Liver (tissue), 9 donors: ENCODE data around the gene SLC27A6. TPM values are rescaled to one million over a fixed set of nuclear protein-coding genes. Genes with fewer than 3 reads are reported as not detected.

Experiments
- DNase-seq: peaks from one replicate; pipeline ENCODE4 v3.0.0-alpha.2; 2017; ENCODE audit warnings: low spot score
- H3K27ac ChIP-seq, 2 donors: one replicate each; pipeline ENCODE4 v1.7.0; 2013; ENCODE audit warnings: inconsistent platforms in 2 of 2, low read length in 2 of 2, control low read depth in 1 of 2, low read depth in 1 of 2, mild to moderate bottlenecking in 1 of 2
- H3K27me3 ChIP-seq, 4 donors: one replicate each; pipeline versions ENCODE4 v1.6.1 to v1.7.0; 2013; ENCODE audit warnings: low read length in 3 of 4, inconsistent platforms in 1 of 4, mild to moderate bottlenecking in 1 of 4, moderate library complexity in 1 of 4; ENCODE audit not compliant: control insufficient read depth in 4 of 4, insufficient read depth in 4 of 4
- H3K36me3 ChIP-seq, 4 donors: one replicate each; pipeline versions ENCODE4 v1.6.1 to v1.7.0; 2013; ENCODE audit warnings: low read length in 3 of 4, mild to moderate bottlenecking in 3 of 4, low read depth in 1 of 4, moderate library complexity in 1 of 4; ENCODE audit not compliant: control insufficient read depth in 4 of 4, insufficient read depth in 3 of 4
- H3K4me1 ChIP-seq, 4 donors: one replicate each; pipeline versions ENCODE4 v1.6.1 to v1.7.0; 2013; ENCODE audit warnings: low read length in 3 of 4, mild to moderate bottlenecking in 3 of 4, moderate library complexity in 1 of 4; ENCODE audit not compliant: control insufficient read depth in 4 of 4, insufficient read depth in 4 of 4
- H3K4me3 ChIP-seq, 3 donors: one replicate each; pipeline versions ENCODE4 v1.6.1 to v1.7.0; 2013; ENCODE audit warnings: low read length in 3 of 3, control low read depth in 1 of 3, low read depth in 1 of 3, mild to moderate bottlenecking in 1 of 3
- H3K9ac ChIP-seq, 2 donors: one replicate each; pipeline ENCODE4 v1.7.0; 2013; ENCODE audit warnings: low read length in 2 of 2, mild to moderate bottlenecking in 2 of 2, moderate library complexity in 2 of 2, control low read depth in 1 of 2, low read depth in 1 of 2
- H3K9me3 ChIP-seq, 4 donors: one replicate each; pipeline versions ENCODE4 v1.6.1 to v1.7.0; 2013; ENCODE audit warnings: low read length in 3 of 4; ENCODE audit not compliant: control insufficient read depth in 4 of 4
- EGR1 ChIP-seq, 2 donors: IDR thresholded peaks; 2 replicates each; pipeline ENCODE4 v1.6.1; 2016 to 2018; ENCODE audit warnings: antibody characterized with exemption in 2 of 2, low read depth in 2 of 2
- FOXA1 ChIP-seq: IDR thresholded peaks from 2 replicates; pipeline ENCODE4 v1.6.1; 2016; ENCODE audit warnings: antibody characterized with exemption
- FOXA2 ChIP-seq: IDR thresholded peaks from 2 replicates; pipeline ENCODE4 v1.6.1; 2016; ENCODE audit warnings: antibody characterized with exemption
- GABPA ChIP-seq, 2 donors: IDR thresholded peaks in 1 of 2; conservative IDR thresholded peaks in 1 of 2; 2 replicates each; pipeline ENCODE4 v1.6.1; 2016; ENCODE audit warnings: antibody characterized with exemption in 2 of 2, mild to moderate bottlenecking in 1 of 2, moderate library complexity in 1 of 2
- HNF4A ChIP-seq, 2 donors: conservative IDR thresholded peaks; 2 replicates each; pipeline ENCODE4 v1.6.1; 2016; ENCODE audit warnings: antibody characterized with exemption in 2 of 2, mild to moderate bottlenecking in 2 of 2
- HNF4G ChIP-seq: IDR thresholded peaks from 2 replicates; pipeline ENCODE4 v1.6.1; 2016; ENCODE audit warnings: antibody characterized with exemption
- JUND ChIP-seq, 2 donors: IDR thresholded peaks; 2 replicates each; pipeline ENCODE4 v1.6.1; 2016; ENCODE audit warnings: antibody characterized with exemption in 2 of 2
- MAX ChIP-seq: IDR thresholded peaks from 2 replicates; pipeline ENCODE4 v1.6.1; 2016; ENCODE audit warnings: antibody characterized with exemption
- NR2F2 ChIP-seq: IDR thresholded peaks from 2 replicates; pipeline ENCODE4 v1.6.1; 2016; ENCODE audit warnings: antibody characterized with exemption
- RAD21 ChIP-seq, 2 donors: IDR thresholded peaks; 2 replicates each; pipeline ENCODE4 v1.6.1; 2016; ENCODE audit warnings: antibody characterized with exemption in 2 of 2, mild to moderate bottlenecking in 2 of 2
- REST ChIP-seq: IDR thresholded peaks from 2 replicates; pipeline ENCODE4 v1.6.1; 2016; ENCODE audit warnings: antibody characterized with exemption, mild to moderate bottlenecking
- RXRA ChIP-seq, 2 donors: IDR thresholded peaks; 2 replicates each; pipeline ENCODE4 v1.6.1; 2017 to 2018; ENCODE audit warnings: antibody characterized with exemption in 2 of 2, mild to moderate bottlenecking in 1 of 2
- SP1 ChIP-seq: IDR thresholded peaks from 2 replicates; pipeline ENCODE4 v1.6.1; 2018; ENCODE audit warnings: antibody characterized with exemption, mild to moderate bottlenecking
- TAF1 ChIP-seq: conservative IDR thresholded peaks from 2 replicates; pipeline ENCODE4 v1.6.1; 2016; ENCODE audit warnings: antibody characterized with exemption, mild to moderate bottlenecking
- YY1 ChIP-seq: IDR thresholded peaks from 2 replicates; pipeline ENCODE4 v1.6.1; 2016; ENCODE audit warnings: antibody characterized with exemption, mild to moderate bottlenecking
- WGBS: extraction: QIAGEN DNeasy Blood & Tissue Kit; methylation state at CpG from one replicate; pipeline ENCODE4 v1.1.7; 2013; 5-methylcytosine and 5-hydroxymethylcytosine counted together
- polyA plus RNA-seq, 2 donors: library from polyadenylated mRNA; stranded (reverse) in 1 of 2; unstranded in 1 of 2; fragments of 200-250 nt in 1 of 2; fragments of >200 nt in 1 of 2; fragmentation: Nextera tagmentation in 1 of 2; extraction: Ambion mirVana in 1 of 2; gene quantifications; one replicate each; pipeline versions ENCODE4 v1.2.1 to v1.2.3, GENCODE V29; 2013 to 2015
- total RNA-seq, 2 donors: library from RNA; depleted of rRNA; stranded (reverse); fragments of >200 nt; gene quantifications; one replicate each; pipeline ENCODE4 v1.2.3, GENCODE V29; 2014
- TF ChIP-seq, protein P1 (sequence below): IDR thresholded peaks from 2 replicates; pipeline ENCODE4 v1.6.1; 2016; ENCODE audit warnings: antibody characterized with exemption
- TF ChIP-seq, protein P2 (sequence below): fragments of 150-350 bp; IDR thresholded peaks from 2 replicates; pipeline ENCODE4 v1.5.1; 2017; ENCODE audit warnings: improper control_type of control experiment, low read depth, low read length; ENCODE audit not compliant: missing input control
- TF ChIP-seq, protein P3 (sequence below): IDR thresholded peaks from 2 replicates; pipeline ENCODE4 v1.6.1; 2016; ENCODE audit warnings: antibody characterized with exemption
- donor health status: healthy.
- donor health status: healthy.
- donor health status: healthy.
- donor health status: healthy.
- donor health status: healthy.

The SLC27A6 gene
- total and polyA plus RNA-seq, 4 donors = 0.05 TPM; not detected in 3

GRCh38 chr5:128919542-128919941, 45.7 kb upstream of the SLC27A6 start (continued):
- TF ChIP-seq SP1 = no peak

DNA sequence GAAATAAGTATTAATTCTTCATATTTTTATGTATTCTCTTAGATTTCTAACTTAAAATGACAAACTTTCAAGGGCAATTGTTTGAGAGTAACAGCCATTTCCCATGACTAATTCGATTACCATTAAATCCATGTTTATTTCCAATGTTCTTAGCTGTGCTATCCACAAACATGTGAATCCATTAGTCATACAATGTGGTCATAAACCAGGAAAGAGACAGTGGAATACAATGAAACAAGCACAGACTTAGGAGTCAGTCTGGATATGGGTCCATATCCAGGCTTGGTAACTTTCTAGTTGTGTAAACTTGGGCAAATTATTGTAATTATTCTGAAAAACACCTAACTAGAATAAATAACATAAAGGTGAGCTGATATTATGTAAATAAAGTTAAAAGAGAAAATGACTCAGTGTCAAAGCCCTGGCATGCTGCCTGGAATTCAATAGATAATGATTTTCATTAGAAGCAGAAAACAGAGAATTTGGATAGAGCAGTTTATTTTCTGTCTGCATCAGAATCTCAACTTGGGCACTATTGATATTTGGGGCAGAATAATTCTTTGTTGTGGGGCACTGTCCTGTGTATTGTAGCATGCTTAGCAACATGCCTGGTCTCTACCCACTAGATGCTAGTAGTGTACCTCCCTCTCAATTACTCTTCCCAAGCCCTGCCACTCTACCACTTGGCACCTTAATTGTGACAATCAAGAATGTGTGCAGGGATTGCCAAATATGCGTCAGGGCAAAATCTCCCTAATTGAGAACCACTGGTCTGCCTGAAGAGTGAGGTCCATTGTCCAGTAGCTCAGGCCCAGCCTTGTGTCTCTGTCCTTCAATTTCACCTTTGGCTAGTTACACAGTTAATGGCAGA, 44.7 kb upstream of the SLC27A6 start:
- H3K9me3 ChIP-seq = no peaks in the 10 kb centered on the region
- no peaks in the 10 kb centered on the region for H3K4me1 ChIP-seq
- H3K36me3 ChIP-seq = no peaks in the 10 kb centered on the region
- H3K4me3 ChIP-seq = no peak overlapping the region
- DNase-seq = no peak
- no peak overlapping the region for H3K27ac ChIP-seq
- 71% methylated on average over 2 of the region's 2 CpGs for WGBS
- H3K27me3 ChIP-seq = no peaks in the 10 kb centered on the region
- no peak for TF ChIP-seq TAF1
- TF ChIP-seq JUND (IDR thresholded peaks at IDR 0.05) = no peak
- TF ChIP-seq SP1 = no peak
- TF ChIP-seq EGR1 (IDR thresholded peaks at IDR 0.05; ENCODE audit: low read depth in 2 of 2) = no peak
- TF ChIP-seq FOXA1 = no peak
- TF ChIP-seq RXRA (IDR thresholded peaks at IDR 0.05) = no peak
- no peak for TF ChIP-seq HNF4A (conservative IDR thresholded peaks at IDR 0.05)
- TF ChIP-seq GABPA (IDR thresholded peaks at IDR 0.05 in 1 of 2, conservative IDR thresholded peaks at IDR 0.05 in 1 of 2) = no peak
- TF ChIP-seq, protein P1, sequence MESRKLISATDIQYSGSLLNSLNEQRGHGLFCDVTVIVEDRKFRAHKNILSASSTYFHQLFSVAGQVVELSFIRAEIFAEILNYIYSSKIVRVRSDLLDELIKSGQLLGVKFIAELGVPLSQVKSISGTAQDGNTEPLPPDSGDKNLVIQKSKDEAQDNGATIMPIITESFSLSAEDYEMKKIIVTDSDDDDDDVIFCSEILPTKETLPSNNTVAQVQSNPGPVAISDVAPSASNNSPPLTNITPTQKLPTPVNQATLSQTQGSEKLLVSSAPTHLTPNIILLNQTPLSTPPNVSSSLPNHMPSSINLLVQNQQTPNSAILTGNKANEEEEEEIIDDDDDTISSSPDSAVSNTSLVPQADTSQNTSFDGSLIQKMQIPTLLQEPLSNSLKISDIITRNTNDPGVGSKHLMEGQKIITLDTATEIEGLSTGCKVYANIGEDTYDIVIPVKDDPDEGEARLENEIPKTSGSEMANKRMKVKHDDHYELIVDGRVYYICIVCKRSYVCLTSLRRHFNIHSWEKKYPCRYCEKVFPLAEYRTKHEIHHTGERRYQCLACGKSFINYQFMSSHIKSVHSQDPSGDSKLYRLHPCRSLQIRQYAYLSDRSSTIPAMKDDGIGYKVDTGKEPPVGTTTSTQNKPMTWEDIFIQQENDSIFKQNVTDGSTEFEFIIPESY = no peak
- TF ChIP-seq YY1 = no peak
- TF ChIP-seq, protein P2, sequence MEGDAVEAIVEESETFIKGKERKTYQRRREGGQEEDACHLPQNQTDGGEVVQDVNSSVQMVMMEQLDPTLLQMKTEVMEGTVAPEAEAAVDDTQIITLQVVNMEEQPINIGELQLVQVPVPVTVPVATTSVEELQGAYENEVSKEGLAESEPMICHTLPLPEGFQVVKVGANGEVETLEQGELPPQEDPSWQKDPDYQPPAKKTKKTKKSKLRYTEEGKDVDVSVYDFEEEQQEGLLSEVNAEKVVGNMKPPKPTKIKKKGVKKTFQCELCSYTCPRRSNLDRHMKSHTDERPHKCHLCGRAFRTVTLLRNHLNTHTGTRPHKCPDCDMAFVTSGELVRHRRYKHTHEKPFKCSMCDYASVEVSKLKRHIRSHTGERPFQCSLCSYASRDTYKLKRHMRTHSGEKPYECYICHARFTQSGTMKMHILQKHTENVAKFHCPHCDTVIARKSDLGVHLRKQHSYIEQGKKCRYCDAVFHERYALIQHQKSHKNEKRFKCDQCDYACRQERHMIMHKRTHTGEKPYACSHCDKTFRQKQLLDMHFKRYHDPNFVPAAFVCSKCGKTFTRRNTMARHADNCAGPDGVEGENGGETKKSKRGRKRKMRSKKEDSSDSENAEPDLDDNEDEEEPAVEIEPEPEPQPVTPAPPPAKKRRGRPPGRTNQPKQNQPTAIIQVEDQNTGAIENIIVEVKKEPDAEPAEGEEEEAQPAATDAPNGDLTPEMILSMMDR = no peak
- no peak for TF ChIP-seq REST
- TF ChIP-seq RAD21 (IDR thresholded peaks at IDR 0.05) = no peak
- no peak for TF ChIP-seq NR2F2
- TF ChIP-seq, protein P3, sequence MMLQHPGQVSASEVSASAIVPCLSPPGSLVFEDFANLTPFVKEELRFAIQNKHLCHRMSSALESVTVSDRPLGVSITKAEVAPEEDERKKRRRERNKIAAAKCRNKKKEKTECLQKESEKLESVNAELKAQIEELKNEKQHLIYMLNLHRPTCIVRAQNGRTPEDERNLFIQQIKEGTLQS = no peak
- no peak for TF ChIP-seq HNF4G
- no peak for TF ChIP-seq FOXA2
- TF ChIP-seq MAX = no peak
- H3K9ac ChIP-seq = no peak overlapping the region
